IPS-NIHi11 (cell line): Measurements from ENCODE around the gene RSRC1.
"Not testable (repeated sequence)": the region's sequence is repeated elsewhere in the genome, so short reads cannot be mapped to it uniquely, and the experiment has no call there.

ENCODE experiments used
- DNase-seq: peaks from one replicate; pipeline ENCODE4 v3.0.0; 2012; ENCODE audit warnings: mixed read lengths, low spot score

Gene RSRC1

GRCh38 chr3:158531334-158531733, 421.4 kb downstream of the RSRC1 start:
- DNase-seq = no peak

- peak; percentile 29 for DNase-seq
Observed at GRCh38 chr3:158532099-158532734, 422.3 kb downstream of the RSRC1 start.

- no peak for DNase-seq
Observed at GRCh38 chr3:158535918-158536317, 426.0 kb downstream of the RSRC1 start.

- peak; percentile 42 for DNase-seq
Observed at GRCh38 chr3:158539414-158540014, 429.6 kb downstream of the RSRC1 start.

GRCh38 chr3:158540066-158540465, 430.2 kb downstream of the RSRC1 start:
- no peak for DNase-seq

GRCh38 chr3:158548691-158549090, 438.8 kb downstream of the RSRC1 start:
- no peak for DNase-seq

- DNase-seq = not testable (repeated sequence)
Observed at GRCh38 chr3:158549938-158550337, 440.0 kb downstream of the RSRC1 start.

- DNase-seq = no peak
Observed at GRCh38 chr3:158552124-158552523, 442.2 kb downstream of the RSRC1 start.

- no peak for DNase-seq
Observed at GRCh38 chr3:158559504-158559903, 449.6 kb downstream of the RSRC1 start.

GRCh38 chr3:158560979-158561378, 451.1 kb downstream of the RSRC1 start:
- no peak for DNase-seq

GRCh38 chr3:158562674-158563073, 452.8 kb downstream of the RSRC1 start:
- DNase-seq = no peak

- no peak for DNase-seq
Observed at GRCh38 chr3:158563076-158563475, 453.2 kb downstream of the RSRC1 start.

GRCh38 chr3:158565076-158565475, 455.2 kb downstream of the RSRC1 start:
- DNase-seq = no peak

GRCh38 chr3:158568784-158569183, 458.9 kb downstream of the RSRC1 start:
- DNase-seq = no peak

GRCh38 chr3:158569794-158570193, 459.9 kb downstream of the RSRC1 start:
- no peak for DNase-seq

- peak; percentile 99 for DNase-seq
Observed at GRCh38 chr3:158570999-158571702, 461.3 kb downstream of the RSRC1 start, which contains the start of gene MLF1. MLF1 (plus strand) TSS chr3:158571194; CDS start chr3:158571301, 107 bp downstream.

GRCh38 chr3:158571969-158572765, 462.3 kb downstream of the RSRC1 start:
- no peak for DNase-seq

GRCh38 chr3:158572766-158573060, 462.8 kb downstream of the RSRC1 start:
- DNase-seq = no peak

- no peak for DNase-seq
Observed at GRCh38 chr3:158573714-158574113, 463.8 kb downstream of the RSRC1 start.

- DNase-seq = no peak
Observed at GRCh38 chr3:158574646-158575045, 464.8 kb downstream of the RSRC1 start.

- no peak for DNase-seq
Observed at GRCh38 chr3:158590223-158590622, 480.3 kb downstream of the RSRC1 start.
